Measurements from ENCODE around the gene FHIT.

FHIT gene

DNA sequence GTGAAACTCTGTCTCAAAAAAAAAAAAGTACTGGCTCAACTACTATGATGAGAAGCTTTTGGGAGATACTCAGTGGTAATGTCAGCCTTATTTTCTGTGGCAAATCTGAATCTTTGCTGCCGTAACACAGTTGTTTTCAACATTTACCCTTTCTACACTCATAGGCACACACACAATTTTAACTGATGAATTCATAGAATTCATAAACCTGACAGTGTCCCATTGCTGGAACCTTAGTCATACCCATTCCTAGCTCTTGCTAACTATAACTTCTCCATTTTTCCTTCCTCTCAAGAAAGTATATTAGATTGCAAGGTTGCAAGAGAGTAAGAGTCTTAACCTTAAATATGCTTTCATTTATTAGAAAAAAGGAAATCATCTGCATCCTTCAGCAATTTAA is 496.6 kb downstream of the FHIT start:
- no peak for DNase-seq

DNA sequence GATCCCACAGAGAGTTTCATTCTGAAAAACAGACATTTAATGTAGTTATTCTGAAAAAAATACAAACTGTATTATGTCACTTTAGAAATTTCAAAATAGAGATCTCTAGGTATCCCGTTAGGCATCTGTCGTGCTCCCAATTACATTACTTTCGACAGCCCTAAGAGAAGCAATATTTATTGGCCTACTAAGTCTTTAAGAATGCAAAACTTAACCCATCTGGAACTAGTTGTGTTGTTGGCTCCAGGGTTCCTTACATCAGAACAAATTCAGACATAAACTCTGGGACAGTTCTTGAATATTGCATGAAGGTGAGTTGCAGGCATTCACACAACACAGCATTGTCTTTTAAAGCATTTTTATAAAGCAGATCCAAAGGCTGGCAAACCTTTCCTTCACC is 498.4 kb downstream of the FHIT start:
- no peak for DNase-seq

DNA sequence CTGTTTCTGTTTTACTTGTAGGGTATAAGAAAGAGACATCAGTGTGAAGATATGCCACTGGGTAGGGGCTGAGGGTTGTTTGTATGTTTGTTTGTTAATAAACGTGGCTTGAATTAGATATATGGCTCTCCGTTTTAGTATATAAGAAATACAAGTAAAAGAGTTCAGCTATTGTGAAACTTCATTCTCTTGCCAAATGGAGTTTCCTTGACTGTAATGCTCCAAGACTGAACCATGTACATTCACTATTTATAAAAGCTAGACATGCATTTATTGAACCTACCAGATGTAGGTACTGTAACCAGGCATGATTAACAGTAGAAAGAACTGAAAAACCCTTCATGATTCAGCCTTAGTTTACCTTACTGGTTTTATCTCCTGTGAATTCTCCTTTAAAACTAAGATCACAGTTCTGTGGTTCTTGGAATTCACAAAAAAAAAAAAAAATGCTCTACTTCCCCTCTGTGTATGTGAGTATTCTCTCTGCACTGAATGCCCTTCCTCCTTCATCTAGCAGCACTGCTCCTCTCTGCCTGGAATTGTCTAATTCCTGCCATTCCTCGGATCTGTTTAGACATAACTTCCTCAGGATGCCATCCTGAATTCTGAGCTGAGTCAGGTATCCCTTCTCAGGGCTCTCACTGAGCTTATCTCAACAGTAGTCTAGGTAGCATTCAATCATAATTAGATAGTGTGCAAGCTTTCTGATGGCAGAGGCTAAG is 504.4 kb downstream of the FHIT start:
- DNase-seq: no peak

DNA sequence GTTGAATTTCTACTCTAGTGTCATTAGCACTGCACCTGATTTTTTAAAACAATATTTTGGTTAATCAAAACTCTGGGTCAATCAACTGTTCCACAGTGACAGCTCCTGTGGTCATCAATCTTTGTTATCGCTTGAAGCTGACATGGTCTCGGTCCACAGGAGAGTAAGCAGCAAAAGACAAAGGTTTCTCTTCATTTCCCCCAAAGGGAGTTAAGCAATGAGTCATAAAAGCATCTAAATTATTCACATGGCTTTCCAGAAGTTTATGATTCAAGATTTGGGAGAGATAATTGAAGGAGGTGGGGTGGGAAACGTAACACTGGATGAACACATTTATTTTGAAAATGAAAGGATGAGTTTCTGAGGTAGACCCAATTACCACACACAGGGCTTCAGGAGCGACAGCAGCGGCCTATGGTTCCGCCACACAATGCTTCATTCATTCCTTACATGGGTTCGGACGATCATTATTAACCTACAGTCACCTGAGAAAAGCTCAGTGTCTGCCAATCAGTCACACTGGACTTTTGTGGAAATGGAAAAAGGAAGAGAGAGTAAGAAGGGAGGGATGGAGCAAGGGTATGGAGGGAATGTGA is 505.1 kb downstream of the FHIT start:
- no peak for DNase-seq

DNA sequence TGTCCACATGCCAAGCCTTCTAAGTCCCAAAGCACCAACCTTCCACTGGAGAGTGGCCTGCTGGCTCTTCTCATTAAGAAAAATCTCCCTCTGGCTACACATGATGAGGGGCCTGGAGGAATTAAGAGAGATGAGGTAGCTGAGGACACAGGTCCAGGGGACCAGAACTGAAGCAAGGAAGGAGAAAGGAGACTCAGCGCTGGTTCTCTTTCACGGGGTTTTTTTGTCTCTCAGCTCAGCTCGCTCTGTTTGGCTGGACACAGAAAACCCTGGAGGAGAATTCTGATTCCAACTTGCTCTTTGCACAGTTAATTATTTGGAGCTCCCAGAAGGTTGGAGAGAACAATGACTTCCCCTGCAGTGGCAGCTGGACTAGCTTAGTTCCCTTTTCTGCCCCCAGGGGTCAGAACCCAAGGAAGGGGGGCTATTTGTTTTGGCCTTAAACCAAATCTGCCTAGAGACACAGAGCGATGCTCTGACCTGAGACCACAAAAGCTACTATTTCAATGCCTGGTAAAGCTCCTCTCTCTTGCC is 507.6 kb downstream of the FHIT start:
- no peak for DNase-seq

DNA sequence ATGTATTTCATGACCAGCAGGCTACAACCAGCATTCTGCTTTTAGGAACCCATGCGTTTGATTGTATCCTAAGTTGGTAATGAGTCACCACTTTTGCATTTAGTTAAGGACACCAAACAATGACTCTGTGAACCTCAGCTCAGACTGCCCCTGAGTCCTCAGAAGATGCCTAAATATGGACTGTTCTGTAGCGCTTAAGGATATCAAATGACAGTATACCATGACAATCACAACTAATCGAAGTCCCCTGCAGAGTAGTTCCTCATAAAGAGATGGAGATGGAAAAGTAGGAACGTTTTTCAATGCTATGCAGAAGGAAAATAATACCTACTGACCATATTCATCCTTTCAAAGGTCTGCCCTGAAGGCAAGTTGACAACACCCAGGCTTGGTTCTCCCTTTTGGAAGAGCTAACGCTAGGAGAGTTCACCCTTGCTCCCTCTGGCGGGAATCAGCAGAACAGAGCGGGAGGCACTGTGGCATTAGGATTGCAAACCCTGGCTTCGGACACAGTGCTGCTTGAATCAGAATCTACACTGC is 508.6 kb downstream of the FHIT start:
- DNase-seq: no peak

DNA sequence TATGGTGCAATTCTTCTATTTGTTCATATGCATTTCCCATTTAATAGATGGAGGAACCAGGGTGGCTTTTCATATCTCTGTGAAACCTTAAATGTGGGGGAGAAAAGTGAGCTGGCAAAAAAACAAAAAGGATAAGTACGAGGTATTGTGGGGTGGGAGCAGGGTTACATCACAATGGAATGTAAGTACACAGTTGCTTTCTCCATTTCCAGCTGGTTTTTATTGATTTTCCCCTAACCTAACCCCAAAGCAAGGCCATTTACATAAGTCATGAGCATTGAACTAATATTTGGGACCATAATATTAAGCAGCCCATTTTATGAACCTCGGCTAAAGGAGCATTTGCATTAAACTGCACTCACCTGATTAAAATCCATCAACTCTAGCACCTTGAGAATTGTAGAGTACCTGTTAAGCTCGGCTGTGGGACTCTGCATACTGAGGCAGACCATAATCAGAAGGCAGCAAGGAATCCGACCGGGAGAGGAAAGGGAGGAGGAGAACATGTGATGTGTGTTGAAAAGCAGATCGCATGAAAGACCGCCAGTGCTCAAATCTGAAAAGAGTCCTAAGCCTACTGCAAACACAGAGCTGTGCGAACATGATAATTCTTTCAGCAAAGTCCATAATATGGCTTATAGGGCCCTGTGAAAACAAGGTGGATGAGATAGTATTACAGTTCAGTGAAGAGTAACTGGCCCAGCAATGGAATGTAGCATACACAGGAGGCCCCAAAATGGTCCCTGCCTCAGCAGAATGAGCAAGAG is 513.4 kb downstream of the FHIT start:
- no peak for DNase-seq

DNA sequence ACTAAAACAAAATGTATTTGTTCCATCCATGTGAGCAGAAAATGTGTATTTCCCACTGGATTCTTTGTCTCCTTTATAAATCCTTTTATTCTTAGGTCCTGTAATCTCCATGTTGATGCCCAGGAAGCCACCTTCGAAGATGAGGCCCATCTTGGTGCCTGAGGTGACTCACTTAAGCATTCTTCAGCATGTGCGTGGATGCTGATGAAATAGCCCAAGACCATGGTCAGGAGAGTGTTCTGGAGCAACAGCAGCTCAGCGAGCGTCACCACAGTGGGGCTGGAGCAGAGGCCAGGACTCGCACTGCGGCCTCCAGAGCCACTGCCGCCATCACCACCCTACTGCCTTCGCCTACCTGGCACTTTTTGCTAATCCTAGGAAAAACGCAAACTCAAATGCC is 520.9 kb downstream of the FHIT start:
- no peak for DNase-seq

DNA sequence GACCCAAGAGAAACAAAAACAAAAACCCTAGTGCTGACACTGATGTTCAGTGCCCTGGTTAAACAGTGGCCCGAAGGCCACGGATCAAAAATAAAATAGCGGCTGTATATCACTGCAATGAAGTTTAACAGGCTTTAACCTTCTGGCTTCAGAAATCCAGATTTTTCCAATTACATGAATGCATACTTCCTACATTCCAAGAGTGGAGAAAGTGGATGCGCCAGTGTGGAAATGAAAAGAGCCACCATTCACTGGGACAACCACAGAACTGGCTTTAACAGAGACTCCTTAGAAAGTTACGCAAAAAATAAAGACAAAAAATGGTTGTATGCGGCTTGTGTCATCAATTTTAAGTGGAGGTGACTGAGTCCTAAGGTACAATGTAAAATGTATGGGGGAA is 522.2 kb downstream of the FHIT start:
- no peak for DNase-seq

DNA sequence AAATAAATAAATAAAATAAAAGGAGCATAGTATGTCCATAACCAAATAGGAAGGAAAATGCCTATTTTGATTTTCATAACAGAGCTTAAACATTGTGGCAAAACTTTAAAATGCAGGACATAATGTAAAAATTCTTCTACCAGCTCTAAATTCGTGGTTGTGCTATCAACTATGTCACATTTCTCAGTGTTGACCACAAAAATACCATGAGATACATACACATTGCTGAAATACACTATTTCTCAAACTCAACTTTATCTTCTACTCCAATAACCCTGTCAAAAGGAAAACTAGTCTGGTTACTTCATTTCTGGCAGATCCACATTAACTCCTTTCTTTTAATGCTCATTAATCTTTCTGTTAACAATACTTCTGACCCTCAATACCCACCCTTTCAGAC is 523.2 kb downstream of the FHIT start:
- no peak for DNase-seq

DNA sequence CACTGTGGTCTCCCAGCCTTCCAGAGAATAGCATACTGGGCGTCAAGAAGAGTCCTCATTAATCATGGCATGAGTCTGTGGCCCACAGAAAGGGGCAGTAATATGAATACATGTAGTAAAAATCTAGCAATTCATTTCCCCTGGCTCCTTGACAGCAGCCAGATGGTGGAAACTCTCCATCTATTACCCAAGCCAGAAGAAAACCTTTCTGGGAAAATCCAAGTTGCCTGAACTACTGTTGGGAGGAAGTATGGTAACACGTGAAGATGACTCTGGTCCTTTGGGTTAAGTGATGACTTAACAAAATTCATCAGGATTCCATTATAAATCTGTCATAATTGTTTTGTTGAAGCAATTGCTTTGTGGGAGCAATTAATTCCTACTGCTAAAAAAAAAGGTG is 530.5 kb downstream of the FHIT start:
- no peak for DNase-seq

DNA sequence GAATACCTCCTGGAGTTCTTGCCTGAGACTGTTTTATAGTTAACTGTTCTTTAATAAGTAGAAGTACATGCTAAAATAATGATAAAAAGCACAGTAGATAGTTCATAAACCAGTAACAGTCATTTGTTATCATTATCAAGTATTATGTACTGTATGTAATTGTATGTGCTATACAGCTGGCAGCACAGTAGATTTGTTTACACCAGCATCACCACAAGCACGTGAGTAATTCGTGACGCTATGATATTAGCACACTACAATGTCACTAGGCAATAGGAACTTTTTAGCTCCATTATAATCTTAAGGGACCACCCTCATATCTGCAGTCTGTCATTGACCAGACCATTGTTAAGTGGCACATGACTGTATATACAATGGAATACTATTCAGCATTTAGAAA is 534.7 kb downstream of the FHIT start:
- no peak for DNase-seq

DNA sequence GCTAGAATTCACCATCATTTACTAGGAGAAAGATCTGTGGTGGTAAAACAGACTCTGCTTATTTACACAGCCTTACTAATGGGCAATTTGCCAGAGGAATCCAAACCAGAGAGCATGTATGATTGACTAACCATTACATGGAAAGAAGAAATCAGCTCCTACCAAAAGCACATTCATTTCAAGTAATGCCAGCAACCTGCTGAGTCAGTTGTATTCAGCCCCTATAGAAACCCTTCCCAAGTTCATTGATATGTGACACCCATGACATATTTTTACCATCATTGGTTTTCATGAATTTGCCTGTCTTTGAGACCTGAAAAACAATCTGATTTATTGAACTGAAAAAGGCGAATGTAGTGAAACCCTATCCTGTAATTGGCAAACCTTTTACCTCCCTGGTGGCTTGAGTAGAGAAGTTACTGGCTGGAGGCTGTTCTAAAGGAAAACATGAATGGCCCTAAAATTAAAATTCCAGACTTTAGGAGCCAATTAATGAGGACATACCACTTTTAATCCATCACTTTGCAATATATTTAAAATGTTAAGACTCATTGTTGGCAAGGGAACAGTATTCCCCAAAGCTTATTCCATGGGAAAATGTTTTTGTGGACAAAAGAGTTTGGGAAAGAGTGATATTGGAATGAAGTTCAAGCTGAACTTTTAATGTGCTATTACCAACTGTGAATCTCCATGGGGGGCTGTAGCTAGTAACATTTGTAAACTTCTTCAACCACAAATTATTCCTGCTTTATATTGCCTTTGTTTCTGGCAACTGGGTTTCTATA is 542.9 kb downstream of the FHIT start:
- no peak for DNase-seq

DNA sequence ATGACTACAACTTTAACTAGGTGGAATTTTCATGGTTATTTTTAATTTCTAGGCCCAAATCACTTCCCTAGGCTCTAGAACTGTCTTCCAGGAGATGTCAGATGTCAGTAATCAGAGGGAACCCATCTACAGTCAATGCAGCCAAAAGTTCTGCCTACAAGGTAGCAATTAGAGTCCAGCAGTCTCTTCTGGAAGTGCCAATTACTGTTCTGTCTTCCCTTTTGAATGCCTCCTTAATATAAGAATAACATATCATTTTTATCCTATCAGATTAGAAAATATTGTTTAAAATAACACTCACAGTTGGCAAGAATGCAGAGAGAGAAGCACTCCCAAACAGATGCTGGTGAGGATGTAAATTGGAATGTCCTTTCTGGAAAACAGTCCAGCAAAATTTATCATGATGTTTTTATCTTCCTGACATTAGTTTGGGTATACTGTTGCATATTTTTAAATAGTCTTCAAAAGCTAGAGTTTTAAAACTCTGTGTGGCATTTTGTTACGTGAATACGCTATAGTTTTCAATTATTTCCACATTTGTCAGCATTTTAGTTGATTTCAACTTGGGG is 543.7 kb downstream of the FHIT start:
- DNase-seq: no peak

DNA sequence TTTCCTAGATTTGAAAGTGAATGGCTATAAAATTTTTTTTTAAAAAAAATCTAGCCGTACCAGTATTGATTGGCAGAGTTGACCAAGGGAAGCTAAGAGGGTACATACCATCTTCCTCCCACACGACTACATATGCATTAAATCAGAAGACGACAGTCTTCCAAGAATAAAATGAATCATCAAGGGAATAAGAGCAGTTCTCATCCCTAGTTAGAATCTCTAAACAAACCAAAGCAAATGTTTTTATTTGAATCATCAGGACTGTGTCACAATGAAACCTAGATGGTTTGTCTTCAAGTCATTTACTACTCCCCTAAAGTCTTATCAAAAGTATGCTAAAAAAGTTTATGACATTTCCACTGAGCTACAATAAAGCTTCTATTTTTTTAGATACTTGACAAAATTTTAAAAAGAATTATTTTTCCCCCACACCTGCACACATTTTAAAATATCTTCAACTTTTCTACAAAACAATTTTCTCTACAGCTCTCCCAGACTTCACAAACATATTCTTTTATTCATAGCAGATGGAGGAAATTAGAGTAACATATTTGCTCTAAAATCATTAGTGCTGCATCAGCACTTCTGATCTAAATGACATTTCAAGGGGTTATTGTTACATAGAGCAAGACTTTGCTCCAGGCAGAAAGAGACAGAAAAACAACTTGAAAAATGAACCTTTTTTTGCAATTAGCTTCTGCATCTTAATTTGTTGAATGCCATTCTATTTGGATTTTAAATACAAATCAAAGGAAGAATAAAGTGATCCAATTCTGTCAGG is 547.1 kb downstream of the FHIT start:
- no peak for DNase-seq

DNA sequence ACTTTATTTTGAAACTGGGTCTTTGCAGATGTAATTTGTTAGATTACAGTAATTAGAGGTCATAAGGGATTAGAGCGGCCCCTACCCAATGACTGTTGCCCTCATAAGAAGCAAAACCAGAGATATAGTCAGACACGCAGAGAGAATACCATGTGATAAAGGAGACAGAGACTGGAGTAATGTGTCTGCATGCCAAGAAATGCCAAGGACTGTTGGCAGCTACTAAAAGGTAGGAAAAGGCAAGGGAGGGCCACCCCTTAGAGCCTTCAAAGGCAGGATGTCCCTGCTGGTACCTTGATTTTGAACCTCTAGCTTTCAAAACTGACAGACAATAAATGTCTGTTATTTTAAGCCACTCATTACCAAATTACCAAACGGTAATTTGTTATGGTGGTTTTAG is 548.2 kb downstream of the FHIT start:
- no peak for DNase-seq

DNA sequence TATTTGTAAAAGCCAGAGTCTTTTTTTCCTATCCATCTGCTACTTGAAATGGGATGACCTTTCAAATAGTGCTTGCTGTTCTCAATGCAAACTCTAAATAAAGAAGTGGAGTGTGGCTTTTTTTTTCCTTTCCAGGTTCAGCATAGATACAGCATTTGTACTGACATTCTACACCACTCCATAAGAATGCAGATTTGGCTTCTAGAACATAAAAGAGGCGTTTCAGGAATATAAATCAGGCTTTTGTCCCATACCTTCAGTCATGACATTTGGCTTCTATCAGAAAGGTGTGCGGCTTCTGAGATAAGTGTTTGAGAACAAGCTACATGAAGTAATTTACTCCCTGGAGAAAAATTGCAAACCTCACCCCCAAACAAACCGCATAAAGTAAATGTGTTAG is 553.1 kb downstream of the FHIT start:
- no peak for DNase-seq

DNA sequence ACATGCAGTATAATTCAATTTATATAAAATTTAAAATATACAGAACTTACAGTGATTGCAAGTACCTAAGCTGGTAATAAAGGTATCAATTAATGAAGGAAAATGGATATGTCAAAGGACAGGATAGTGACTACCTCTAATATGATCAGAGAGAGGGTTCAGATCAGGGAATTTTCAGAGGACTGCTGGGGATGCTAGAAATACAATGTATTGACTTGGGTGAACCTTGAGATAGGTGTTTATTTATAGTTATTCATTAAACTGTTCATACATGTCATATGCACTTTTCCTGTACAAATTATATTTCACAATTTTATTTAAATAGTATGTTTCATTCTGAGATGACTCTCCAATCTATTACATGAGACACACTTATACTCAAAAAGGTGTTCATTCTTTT is 554.1 kb downstream of the FHIT start:
- no peak for DNase-seq

DNA sequence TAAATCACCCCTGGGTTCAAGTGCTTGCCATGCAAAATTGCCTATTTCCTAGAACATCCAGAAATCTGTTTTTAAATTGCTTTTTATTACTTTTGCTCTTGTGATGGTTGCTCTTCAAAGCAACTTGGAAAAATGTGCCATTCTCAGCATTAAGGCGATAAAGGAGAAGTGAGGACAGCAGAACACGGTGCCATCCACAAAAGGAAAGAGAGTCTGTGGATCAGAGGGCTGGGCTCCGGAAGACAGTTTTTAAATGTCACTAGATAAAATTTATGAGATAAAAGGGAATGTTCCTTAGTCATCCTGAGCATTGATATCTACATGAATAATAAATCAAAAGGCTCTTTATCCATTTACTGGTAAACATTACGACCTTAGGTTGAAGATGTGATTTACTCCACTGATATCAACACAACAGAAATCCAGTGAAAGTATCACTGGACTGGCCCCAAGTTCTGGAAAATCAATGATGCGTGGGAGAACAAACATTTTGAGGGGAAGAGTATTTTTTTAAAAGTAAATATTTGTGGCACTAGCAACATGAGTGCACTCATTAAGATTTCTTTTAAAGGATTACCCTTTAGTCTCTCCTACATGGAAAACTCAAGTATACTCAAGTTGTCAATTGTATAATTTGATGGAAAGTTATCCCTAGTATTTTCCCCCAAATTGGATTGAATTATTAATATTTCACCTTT is 554.7 kb downstream of the FHIT start:
- peak; percentile 17 for DNase-seq

DNA sequence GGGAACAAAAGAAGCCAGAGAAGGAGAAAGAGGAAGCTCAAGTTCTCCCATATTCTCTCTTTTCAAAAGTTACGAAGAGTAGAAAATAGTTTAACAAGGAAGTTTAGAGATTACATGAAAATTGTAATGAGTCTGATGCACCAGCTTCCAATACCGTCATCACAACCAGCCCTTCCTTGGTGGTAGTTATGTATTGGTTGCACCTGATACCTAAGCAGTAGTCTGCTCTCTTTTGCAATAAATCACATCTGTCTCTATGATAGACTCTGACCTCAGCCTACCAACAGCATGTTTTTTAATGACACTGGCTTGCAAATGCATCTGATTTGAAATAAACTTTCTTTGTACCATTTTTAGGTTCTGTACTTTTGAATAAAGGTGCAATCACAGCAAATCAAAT is 575.8 kb downstream of the FHIT start:
- DNase-seq: no peak

DNA sequence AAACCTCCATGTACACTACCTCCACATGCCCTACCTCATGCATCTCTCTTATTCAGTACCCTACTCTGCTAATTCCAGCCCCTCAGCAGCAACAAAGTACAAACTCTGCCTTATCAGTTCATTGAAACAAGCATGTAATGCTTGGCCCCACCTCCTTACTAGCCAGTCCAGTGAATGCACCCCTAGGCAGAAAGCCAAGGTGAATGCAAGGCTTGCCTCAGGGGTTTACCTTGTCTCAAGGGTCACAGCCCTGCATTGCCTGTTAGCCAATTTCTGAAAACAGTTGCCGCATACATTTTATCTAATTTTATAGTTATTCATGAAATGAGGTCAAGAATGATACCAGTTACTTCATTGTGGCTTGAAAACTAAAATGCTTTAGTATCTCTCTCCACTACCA is 576.4 kb downstream of the FHIT start:
- DNase-seq: no peak

All from NCI-H187 treated with DMSO at 0.1 percent for 48 hours (cell line).